ENCODE data around the gene GCFC2.
A peak's percentile ranks its signal among the peaks of the same experiment; 100 is the strongest.

GCFC2 gene

DNA sequence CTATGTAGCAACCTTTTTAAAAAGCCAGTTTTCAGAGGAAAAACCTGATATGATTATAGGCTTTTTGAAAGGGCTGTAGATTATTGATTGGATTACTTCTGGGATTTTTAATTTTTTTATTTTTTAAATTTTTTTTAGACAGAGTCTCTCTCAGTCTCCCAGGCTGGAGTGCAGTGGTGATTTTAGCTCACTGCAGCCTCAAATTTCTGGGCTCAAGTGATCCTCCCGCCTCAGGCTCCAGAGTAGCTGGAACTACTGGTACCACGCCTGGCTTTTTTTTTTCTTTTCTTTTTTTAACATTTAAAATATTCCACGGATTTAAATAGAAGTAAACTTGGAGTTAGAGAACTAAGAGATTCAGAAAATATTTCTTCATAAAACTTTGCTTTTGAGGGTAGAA is 62.9 kb downstream of the GCFC2 start:
- CTCF ChIA-PET, result interaction anchor here (0.7 to 3.8 kb wide), 8 partner anchors 9 to 183 kb away, joined by 3 to 29 read pairs (median 6); no protein-coding TSS in a partner anchor

DNA sequence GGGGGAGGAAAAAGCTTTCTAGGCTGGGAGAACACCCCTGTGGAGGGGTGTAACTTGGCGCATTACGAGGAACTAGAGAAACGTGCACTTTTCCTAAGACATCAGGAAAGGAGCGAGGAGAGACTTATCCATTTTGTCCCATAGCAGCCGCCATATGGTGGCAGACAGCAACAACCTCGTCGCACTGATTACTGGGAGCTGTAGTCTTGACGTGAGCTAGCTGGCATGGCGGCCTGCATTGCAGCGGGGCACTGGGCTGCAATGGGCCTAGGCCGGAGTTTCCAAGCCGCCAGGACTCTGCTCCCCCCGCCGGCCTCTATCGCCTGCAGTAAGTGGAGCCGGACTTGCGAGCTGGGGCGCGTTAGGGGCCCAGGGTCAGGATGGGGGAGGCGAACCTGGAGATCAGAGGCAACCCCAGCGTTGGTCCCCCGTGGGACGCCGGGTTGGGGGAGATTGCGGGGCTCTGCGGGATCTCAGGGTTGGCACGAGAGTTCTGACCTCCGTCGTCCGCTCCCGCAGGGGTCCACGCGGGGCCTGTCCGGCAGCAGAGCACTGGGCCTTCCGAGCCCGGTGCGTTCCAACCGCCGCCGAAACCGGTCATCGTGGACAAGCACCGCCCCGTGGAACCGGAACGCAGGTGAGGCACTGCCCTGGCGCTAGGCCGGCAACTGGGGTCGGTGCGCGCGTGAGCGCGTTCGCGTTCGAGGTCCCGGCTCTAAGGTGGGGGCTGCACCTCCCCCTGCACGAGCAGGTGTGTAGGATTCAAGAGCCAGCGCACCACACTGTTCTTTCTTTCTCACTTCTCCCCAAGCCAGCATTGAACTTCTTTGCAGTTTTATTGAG is 63.9 kb downstream of the GCFC2 start, which contains the start of gene MRPL19:
TSS of gene MRPL19 (plus strand) at position 201 of the 843 bp plus-strand sequence. CDS start at position 226, 25 bp downstream.
- POLR2A ChIA-PET, result no interaction called here
- TF ChIP-seq, protein P1, sequence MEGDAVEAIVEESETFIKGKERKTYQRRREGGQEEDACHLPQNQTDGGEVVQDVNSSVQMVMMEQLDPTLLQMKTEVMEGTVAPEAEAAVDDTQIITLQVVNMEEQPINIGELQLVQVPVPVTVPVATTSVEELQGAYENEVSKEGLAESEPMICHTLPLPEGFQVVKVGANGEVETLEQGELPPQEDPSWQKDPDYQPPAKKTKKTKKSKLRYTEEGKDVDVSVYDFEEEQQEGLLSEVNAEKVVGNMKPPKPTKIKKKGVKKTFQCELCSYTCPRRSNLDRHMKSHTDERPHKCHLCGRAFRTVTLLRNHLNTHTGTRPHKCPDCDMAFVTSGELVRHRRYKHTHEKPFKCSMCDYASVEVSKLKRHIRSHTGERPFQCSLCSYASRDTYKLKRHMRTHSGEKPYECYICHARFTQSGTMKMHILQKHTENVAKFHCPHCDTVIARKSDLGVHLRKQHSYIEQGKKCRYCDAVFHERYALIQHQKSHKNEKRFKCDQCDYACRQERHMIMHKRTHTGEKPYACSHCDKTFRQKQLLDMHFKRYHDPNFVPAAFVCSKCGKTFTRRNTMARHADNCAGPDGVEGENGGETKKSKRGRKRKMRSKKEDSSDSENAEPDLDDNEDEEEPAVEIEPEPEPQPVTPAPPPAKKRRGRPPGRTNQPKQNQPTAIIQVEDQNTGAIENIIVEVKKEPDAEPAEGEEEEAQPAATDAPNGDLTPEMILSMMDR (IDR thresholded peaks at IDR 0.05; ENCODE audit: insufficient read depth, low read length, missing control alignments), result no peak
- H3K4me3 ChIP-seq (ENCODE audit: low read depth, low read length), result peak within 1 kb of the TSS; percentile 95
- CTCF ChIA-PET, result interaction anchor here (0.7 to 3.8 kb wide), 11 partner anchors 8 to 182 kb away, joined by 3 to 29 read pairs (median 4); no protein-coding TSS in a partner anchor
- peak; percentile 60 for DNase-seq (ENCODE audit: low read depth, low spot score)

More for the DNA sequence above, 62.9 kb downstream of the GCFC2 start:
- no peak overlapping the region for H3K4me3 ChIP-seq (ENCODE audit: low read depth, low read length)
- TF ChIP-seq, protein P1 (IDR thresholded peaks at IDR 0.05; ENCODE audit: insufficient read depth, low read length, missing control alignments), result no peak
- no peak for DNase-seq (ENCODE audit: low read depth, low spot score)
- POLR2A ChIA-PET, result interaction anchor here (0.7 kb wide), 1 partner anchor 10 kb away, joined by 3 read pairs; no protein-coding TSS in a partner anchor

DNA sequence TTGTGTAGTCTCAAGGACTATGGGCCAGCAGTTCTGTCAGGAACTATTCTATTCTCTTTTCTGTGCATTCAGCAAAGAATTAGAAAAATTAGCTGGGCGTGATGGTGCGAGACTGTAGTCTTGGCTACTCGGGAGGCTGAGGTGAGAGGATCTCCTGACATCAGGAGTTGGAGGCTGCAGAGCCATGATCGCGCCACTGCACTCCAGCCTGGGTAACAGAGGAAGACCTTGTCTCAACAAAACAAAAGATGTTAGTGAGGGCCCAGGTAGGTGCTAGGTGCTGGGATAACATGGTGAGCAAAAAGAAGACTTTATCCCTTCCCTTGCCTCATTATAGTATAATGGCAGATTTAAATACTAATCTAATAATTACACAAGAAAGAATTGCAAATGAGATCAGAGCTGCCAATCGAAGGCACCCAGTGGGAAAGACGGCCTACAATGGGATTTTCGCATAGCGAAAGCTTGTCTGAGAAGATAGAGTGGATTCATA is 64.6 kb downstream of the GCFC2 start:
- ChIA-PET POLR2A (no interaction called here), CTCF (interaction anchor here (1.0 to 3.8 kb wide), 8 partner anchors 9 to 182 kb away, joined by 3 to 29 read pairs (median 6); no protein-coding TSS in a partner anchor)
- DNase-seq (ENCODE audit: low read depth, low spot score), result no peak
- TF ChIP-seq, protein P1 (IDR thresholded peaks at IDR 0.05; ENCODE audit: insufficient read depth, low read length, missing control alignments), result no peak
- H3K4me3 ChIP-seq (ENCODE audit: low read depth, low read length), result peak overlapping the region; percentile 95

DNA sequence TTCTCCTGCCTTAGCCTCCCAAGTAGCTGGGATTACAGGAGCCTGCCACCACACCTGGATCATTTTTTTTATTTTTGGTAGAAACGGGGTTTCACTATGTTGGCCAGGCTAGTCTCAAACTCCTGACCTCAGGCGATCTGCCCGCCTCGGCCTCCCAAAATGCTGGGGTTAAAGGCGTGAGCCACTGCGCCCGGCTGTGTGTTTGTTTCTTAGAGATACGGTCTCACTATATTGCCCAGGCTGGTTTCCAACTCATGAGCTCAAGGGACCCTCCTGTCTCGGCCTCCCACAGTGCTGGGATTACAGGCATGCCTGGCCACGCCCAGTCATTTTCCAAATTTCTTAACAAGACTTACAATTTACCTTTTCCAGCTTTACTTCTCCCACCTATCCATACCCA is 65.1 kb downstream of the GCFC2 start:
- DNase-seq (ENCODE audit: low read depth, low spot score), result no peak
- ChIA-PET POLR2A (no interaction called here), CTCF (interaction anchor here (1.2 to 3.8 kb wide), 7 partner anchors 9 to 181 kb away, joined by 3 to 29 read pairs (median 4); no protein-coding TSS in a partner anchor)
- no peak overlapping the region for H3K4me3 ChIP-seq (ENCODE audit: low read depth, low read length)
- TF ChIP-seq, protein P1 (IDR thresholded peaks at IDR 0.05; ENCODE audit: insufficient read depth, low read length, missing control alignments), result no peak

DNA sequence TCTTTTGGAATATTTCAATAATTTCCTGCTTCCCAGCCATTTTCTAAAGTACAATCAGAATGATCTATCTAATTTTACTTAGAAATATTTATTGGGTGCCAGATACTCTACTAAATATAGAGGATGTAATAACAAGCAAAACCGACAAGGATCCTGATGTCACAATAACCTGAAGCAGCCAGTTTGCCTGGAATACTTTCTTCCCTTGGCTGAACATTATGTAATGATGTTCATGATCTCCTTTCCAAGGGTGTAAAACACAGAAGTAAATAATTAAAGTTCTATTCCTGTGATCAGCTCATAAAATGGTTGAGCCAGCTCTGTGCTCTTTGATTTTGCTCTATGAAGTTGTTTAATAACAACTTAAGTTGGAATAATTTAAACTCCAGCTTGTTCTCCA is 66.7 kb downstream of the GCFC2 start:
- TF ChIP-seq, protein P1 (IDR thresholded peaks at IDR 0.05; ENCODE audit: insufficient read depth, low read length, missing control alignments), result no peak
- ChIA-PET CTCF (interaction anchor here (1.2 to 2.0 kb wide), 3 partner anchors 15 to 32 kb away, joined by 3 to 5 read pairs (median 4); no protein-coding TSS in a partner anchor), POLR2A (no interaction called here)
- H3K4me3 ChIP-seq (ENCODE audit: low read depth, low read length), result no peak overlapping the region
- no peak for DNase-seq (ENCODE audit: low read depth, low spot score)

DNA sequence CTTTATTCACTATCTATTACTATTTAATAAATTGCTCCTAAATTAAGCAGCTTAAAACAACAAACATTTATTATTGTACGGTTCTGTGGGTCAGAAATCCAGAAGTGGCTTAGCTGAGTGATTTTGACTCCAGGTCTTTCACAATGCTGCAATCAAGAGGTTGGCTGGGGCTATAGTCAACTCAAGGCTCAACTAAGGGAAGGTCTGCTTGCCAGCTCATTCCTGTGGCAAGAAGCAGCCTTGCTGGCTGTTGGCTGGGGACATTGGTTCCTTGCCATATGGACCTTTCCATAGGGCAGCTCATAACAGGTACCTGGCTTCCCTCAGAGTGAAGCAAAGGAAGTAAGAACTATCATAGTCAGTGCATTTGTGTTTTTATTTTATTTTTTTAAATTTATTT is 69.1 kb downstream of the GCFC2 start:
- CTCF ChIA-PET, result interaction anchor here (0.9 to 15.2 kb wide), 16 partner anchors 7 to 958 kb away, joined by 3 to 452 read pairs (median 7); no protein-coding TSS in a partner anchor
- TF ChIP-seq, protein P1 (IDR thresholded peaks at IDR 0.05; ENCODE audit: insufficient read depth, low read length, missing control alignments), result no peak
- POLR2A ChIA-PET, result no interaction called here

More for the DNA sequence above, 69.1 kb downstream of the GCFC2 start:
- no peak for DNase-seq (ENCODE audit: low read depth, low spot score)
- H3K4me3 ChIP-seq (ENCODE audit: low read depth, low read length), result no peak overlapping the region

Measured in AG04449 (cell line).